Dedifferentiated amniotic fluid mesenchymal stem cell (primary cell): ENCODE results near the gene CNPPD1.
A peak's percentile ranks its signal among the peaks of the same experiment; 100 is the strongest.
"Not testable (repeated sequence)": the region's sequence is repeated elsewhere in the genome, so short reads cannot be mapped to it uniquely, and the experiment has no call there.

Source experiments
- DNase-seq: peaks from one replicate; pipeline ENCODE4 v3.0.0-alpha.2; 2016; ENCODE audit errors: extremely low spot score

CNPPD1 gene

DNA sequence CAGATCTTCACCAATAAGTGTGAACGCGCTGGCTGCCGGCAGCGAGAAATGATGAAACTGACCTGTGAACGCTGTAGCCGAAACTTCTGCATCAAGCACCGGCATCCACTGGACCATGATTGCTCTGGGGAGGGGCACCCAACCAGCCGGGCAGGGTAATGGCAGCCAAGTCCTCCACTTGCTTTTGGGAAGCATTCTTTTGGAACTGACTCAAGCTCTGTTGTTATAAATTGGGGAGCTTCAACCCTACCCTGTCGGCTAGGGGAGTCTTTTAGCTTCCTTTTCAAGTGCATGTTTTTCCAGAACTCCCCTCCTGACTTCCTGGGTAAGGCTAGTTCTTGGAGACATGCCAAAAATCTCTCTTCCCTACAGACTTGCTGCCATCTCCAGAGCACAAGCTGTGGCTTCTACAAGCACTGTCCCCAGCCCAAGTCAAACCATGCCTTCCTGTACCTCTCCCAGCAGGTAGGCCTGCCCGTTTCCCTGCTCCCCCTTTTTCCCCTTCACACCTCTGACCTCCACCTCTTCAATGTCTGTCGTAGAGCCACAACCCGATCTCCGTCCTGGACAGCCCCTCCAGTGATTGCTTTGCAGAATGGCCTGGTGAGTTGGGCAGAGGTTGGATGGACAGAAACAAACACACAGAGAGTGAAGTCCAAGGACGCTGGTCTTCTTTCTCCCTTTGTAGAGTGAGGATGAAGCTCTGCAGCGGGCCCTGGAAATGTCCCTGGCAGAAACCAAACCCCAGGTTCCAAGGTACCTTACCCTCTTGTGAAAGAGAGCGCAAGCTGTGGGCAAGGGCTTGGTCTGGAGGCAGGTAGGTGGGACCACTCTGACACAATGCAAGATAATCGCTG lies 31.4 kb upstream of the CNPPD1 start:
- DNase-seq, result peak; percentile 27

DNA sequence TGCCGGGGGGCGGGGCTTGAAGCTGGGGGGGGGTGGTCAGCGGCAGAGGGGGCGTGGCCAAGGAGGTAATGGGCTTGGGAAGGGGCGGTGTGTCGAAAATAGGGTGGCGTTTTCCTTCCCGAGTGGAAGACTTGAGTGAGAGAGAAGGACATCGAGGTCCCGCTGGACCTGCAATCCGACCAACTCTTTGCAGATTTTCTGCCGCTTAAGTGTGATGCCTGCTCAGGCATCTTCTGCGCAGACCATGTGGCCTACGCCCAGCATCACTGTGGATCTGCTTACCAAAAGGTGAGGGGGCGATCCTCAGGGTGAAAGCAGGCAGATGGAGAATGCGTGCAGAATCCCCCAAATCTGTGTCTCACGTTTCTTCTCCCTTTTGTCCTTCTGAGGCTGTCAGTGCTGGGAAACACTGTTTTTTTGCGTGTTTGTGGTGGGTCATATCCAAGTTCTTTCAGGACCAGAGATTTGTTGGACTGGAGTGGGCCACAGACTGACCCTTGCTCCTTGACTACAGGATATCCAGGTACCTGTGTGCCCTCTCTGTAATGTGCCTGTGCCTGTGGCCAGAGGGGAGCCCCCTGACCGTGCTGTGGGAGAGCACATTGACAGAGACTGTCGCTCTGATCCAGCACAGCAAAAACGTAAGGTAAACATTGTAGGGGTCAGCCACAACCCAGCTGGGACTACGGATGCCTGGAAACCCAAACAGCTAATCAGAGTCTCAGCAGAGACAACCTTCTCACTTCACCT lies 30.6 kb upstream of the CNPPD1 start:
- peak; percentile 53 for DNase-seq

- peak; percentile 86 for DNase-seq
Measured at GRCh38 chr2:219206328-219207133, 29.8 kb upstream of the CNPPD1 start, which contains the start of gene ZFAND2B. ZFAND2B (plus strand) TSS chr2:219206782; CDS start chr2:219206988, 206 bp downstream.

DNA sequence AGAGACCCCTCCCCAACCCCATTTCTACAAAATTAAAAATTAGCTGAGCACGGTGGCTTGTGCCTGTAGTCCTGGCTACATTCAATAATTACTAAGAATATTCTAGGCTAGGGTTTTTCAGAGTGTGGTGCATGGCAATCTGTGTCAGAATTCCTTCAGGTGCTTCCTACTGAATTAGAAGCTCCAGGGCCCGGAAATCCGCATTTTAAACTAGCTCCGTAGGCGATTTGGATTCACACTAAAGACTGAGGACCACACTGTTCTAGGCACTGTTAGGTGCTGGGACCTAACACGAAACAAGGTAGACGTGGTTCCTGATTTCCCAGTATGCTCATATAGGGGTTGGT lies 29.2 kb upstream of the CNPPD1 start:
- DNase-seq, result no peak

DNA sequence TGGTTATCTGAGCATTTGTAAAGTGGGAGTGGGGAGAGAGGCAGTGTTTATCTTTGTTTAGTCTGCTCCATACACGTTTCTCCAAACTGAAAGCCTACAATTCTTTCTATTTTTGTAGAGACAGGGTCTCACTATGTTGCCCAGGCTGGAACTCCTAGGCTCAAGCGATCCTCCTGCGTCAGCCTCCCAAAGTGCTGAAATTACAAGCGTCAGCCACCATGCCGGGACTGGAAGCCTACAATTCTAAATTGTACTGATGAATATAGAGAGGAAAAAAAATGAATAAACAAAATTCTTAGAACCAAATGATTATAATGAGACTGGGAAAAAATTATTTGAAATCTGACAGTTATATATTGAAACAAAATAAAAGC lies 28.4 kb upstream of the CNPPD1 start:
- no peak for DNase-seq

- no peak for DNase-seq
Measured at GRCh38 chr2:219204425-219205164, 27.9 kb upstream of the CNPPD1 start.

DNA sequence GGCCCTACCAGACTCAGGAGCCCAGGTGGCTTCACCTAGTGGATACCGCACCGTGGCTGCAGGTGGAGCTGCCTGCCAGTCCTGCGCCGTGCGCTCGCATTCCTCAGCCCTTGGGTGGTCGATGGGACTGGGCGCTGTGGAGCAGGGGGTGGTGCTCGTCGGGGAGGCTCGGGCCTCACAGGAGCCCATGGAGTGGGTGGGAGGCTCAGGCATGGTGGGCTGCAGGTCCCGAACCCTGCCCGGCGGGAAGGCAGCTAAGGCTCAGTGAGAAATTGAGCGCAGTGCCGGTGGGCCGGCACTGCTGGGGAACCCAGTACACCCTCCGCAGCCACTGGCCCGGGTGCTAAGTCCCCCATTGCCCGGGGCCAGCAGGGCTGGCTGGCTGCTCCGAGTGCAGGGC lies 24.6 kb upstream of the CNPPD1 start:
- DNase-seq, result not testable (repeated sequence)

GRCh38 chr2:219200502-219201326 lies 24.0 kb upstream of the CNPPD1 start:
- DNase-seq, result not testable (repeated sequence)

DNA sequence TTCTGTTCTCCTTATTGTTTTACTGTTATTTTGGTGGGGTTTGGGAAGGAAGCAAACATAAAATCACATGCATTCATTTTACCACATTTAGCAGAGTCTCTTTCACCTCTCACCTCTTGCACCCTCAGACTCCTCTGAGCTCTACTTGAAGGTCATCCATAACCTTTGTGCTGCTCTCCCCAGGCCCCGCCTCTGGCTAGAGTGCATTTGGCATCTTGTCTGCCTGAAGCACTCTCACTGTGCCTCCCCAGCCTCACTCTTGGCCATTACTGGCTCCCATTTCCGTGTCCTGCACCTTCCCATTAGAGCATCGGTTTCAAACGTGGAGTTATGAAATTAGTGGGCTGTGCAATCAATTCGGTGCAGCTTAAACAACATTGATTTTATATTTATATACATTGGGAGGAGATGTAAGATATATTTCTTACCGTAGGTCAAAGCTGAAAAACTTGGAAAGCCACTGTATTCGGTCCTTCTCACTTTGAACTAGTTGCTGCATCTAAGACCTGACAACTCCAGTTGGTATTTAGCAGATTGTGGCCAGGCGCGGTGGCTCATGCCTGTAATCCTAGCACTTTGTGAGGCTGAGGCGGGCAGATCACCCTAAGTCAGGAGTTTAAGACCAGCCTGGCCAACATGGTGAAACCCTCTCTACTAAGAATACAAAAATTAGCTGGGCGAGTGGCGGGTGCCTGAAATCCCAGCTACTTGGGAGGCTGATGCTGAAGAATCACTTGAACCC lies 22.9 kb upstream of the CNPPD1 start:
- no peak for DNase-seq

DNA sequence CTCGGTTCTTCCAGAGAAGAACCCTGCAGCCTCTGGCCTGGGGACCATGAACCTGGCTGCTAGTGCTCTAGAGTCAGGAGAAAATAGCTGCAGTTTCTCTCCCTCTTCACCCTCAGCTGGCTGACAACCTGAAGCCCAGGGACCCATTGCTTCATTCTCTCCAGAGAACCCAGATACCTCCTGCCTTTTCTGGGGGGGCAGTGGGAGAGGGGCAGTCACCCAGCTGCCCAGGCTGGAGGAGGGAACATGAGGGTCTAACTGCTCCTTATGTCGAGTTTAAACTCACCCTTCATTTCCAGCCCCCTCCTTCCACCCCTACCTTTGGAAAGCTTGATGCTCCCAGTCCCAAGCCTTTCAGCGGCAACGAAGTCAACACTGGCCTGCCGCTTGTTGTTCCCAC lies 22.2 kb upstream of the CNPPD1 start:
- no peak for DNase-seq

DNA sequence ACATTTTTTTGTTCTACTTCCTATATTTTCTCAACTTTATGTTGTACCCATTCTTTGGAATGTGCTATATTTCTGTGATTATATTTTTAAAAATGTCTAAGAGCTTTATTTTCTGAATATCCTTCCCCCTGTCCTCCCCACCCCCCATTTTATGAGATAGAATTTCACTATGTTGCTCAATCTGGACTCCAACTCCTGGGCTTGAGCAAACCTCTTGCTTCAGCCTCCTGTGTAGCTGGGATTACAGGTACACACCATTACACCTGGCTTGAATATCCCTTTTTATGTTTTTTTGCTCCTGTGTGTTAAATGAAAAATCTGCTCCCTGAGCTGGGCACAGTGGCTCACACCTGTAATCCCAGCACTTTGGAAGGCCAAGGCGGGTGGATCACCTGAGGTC lies 20.7 kb upstream of the CNPPD1 start:
- DNase-seq, result no peak

- DNase-seq, result no peak
Measured at GRCh38 chr2:219186754-219187456, 10.2 kb upstream of the CNPPD1 start.

GRCh38 chr2:219184121-219184520 lies 7.4 kb upstream of the CNPPD1 start:
- no peak for DNase-seq

- no peak for DNase-seq
Measured at GRCh38 chr2:219183151-219183772, 6.5 kb upstream of the CNPPD1 start.

DNA sequence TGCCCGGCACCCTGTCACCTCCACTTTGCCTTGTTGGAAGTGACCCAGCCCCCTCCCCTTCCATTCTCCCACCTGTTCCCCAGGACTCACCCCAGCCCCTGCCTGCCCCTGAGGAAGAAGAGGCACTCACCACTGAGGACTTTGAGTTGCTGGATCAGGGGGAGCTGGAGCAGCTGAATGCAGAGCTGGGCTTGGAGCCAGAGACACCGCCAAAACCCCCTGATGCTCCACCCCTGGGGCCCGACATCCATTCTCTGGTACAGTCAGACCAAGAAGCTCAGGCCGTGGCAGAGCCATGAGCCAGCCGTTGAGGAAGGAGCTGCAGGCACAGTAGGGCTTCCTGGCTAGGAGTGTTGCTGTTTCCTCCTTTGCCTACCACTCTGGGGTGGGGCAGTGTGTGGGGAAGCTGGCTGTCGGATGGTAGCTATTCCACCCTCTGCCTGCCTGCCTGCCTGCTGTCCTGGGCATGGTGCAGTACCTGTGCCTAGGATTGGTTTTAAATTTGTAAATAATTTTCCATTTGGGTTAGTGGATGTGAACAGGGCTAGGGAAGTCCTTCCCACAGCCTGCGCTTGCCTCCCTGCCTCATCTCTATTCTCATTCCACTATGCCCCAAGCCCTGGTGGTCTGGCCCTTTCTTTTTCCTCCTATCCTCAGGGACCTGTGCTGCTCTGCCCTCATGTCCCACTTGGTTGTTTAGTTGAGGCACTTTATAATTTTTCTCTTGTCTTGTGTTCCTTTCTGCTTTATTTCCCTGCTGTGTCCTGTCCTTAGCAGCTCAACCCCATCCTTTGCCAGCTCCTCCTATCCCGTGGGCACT lies 5.8 kb upstream of the CNPPD1 start:
- no peak for DNase-seq

GRCh38 chr2:219181531-219181930 lies 4.8 kb upstream of the CNPPD1 start:
- DNase-seq, result no peak

GRCh38 chr2:219180961-219181360 lies 4.2 kb upstream of the CNPPD1 start:
- DNase-seq, result no peak
